Adrenal gland (tissue), 12 donors: ENCODE data around the gene UTP11. TPM values are rescaled to one million over a fixed set of nuclear protein-coding genes. Genes with fewer than 3 reads are reported as not detected.
"Not testable (repeated sequence)": the region's sequence is repeated elsewhere in the genome, so short reads cannot be mapped to it uniquely, and the experiment has no call there.

Experiments used
- DNase-seq, 7 donors: peaks; one replicate each; pipeline ENCODE4 v3.0.0-alpha.2; 2019 to 2020
- H3K27ac ChIP-seq, 5 donors: fragments of 200-600 bp; sonication (generic) in 4 of 5; 1 replicate in 3 of 5; 2 replicates in 2 of 5; pipeline versions ENCODE4 v1.5.1 to v1.8.0; 2016 to 2020; ENCODE audit warnings: mild to moderate bottlenecking in 1 of 5
- H3K27me3 ChIP-seq: fragments of 200-600 bp; 2 replicates; pipeline ENCODE4 v1.8.0; 2021
- H3K36me3 ChIP-seq, 2 donors: fragments of 200-600 bp; replicated peaks in 1 of 2; 1 replicate in 1 of 2; 2 replicates in 1 of 2; pipeline versions ENCODE4 v1.5.1 to v1.8.0; 2018 to 2022
- H3K4me1 ChIP-seq, 2 donors: fragments of 200-600 bp; replicated peaks in 1 of 2; 1 replicate in 1 of 2; 2 replicates in 1 of 2; pipeline versions ENCODE4 v1.5.1 to v1.8.0; 2018 to 2021
- H3K4me3 ChIP-seq, 4 donors: fragments of 200-600 bp; sonication (generic) in 3 of 4; one replicate each; pipeline ENCODE4 v1.5.1; 2016 to 2018
- H3K9me3 ChIP-seq, 3 donors: fragments of 200-600 bp; sonication (generic) in 1 of 3; replicated peaks in 1 of 3; 1 replicate in 2 of 3; 2 replicates in 1 of 3; pipeline versions ENCODE4 v1.5.1 to v1.8.0; 2016 to 2021
- POLR2A ChIP-seq, 2 donors: fragments of 450-650 bp; IDR thresholded peaks; one replicate each; pipeline ENCODE4 v1.6.1; 2017; ENCODE audit warnings: antibody characterized with exemption in 2 of 2, mild to moderate bottlenecking in 2 of 2, moderate library complexity in 1 of 2
- WGBS, 4 donors: extraction: QIAGEN DNeasy Blood & Tissue Kit in 2 of 4; methylation state at CpG; one replicate each; pipeline versions ENCODE4 v1.1.5 to v1.1.7; 2013 to 2017; 5-methylcytosine and 5-hydroxymethylcytosine counted together
- intact Hi-C, 2 donors: fragments of 100-400 bp; cut with DNase I; formaldehyde crosslinking; loops; one replicate each; pipeline versions ENCODE4 v1.14.1 to v1.15.0; 2022 to 2023
- polyA plus RNA-seq, 3 donors: library from polyadenylated mRNA; stranded (reverse); fragments of 200-250 nt in 2 of 3; fragments of 350-450 nt in 1 of 3; fragmentation: Illumina TruSeq in 1 of 3; extraction: RNeasy Lipid Tissue Mini Kit (QIAGEN cat#74804) in 1 of 3; gene quantifications; one replicate each; pipeline ENCODE4 v1.2.3, GENCODE V29; 2013 to 2014
- total RNA-seq, 9 donors: library from RNA; depleted of rRNA in 4 of 9; stranded (reverse); fragments of >200 nt in 4 of 9; fragments of 120-200 nt in 1 of 9; fragmentation: NEBNext Ultra II Directional in 1 of 9; extraction: Animal tissue kit (Norgen Biotek cat#: 25700) in 1 of 9; gene quantifications; one replicate each; pipeline versions ENCODE4 v1.1.0 to v1.2.4, GENCODE V29; 2013 to 2023
- TF ChIP-seq, protein P1 (sequence below), 6 experiments: fragments of 450-650 bp in 4 of 6; fragments of 200-600 bp in 2 of 6; sonication (generic) in 1 of 6; IDR thresholded peaks; 1 replicate in 5 of 6; 2 replicates in 1 of 6; pipeline versions ENCODE4 v1.5.1 to v1.8.0; 2016 to 2021; ENCODE audit warnings: antibody characterized with exemption in 6 of 6, mild to moderate bottlenecking in 2 of 6, moderate library complexity in 1 of 6
- donor health status: healthy with polysubstance abuse.
- donor health status: Bipolar disorder and iron deficiency.
- donor health status: DM: yes; HTN: yes; CAD: no.
- donor health status: DM: no; HTN: no; CAD: no.
- donor health status: DM: no; HTN: no; CAD: no.
- donor health status: DM: yes; HTN: yes; CAD: no.

Gene UTP11
- total and polyA plus RNA-seq, 12 donors, result 16.0 to 133 (median 37.4) TPM

DNA sequence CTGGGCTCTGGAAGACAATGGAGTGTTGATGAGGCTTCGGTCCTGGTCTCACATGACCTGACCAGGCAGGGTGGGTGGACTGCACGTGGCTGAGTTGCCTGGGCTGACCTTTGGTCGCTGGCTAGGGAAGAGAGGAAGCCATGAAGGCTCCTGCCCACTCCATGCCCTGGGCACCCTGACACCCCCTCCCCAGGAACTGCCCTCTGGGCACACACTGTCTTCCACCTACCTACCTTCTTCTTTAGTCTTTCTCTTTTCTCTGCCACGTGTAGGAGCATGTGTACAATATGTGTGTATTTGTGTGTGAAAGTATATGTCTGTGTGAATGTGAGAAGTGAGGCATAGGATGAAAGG is 19.0 kb downstream of the UTP11 start:
- DNase-seq, result peak in 4 of 7 donors; percentile 29 to 37 (median 32)
- Histone ChIP-seq H3K27ac (peak overlapping the region; percentile 51 to 96 (median 89)), H3K4me1 (peaks cover 32 to 38% of the 10 kb centered on the region in 2 donors), H3K4me3 (no peak overlapping the region), H3K27me3 (no peaks in the 10 kb centered on the region), H3K9me3 (no peaks in the 10 kb centered on the region), H3K36me3 (no peaks in the 10 kb centered on the region)
- intact Hi-C loops, result no loop called here
- no peak for TF ChIP-seq POLR2A (IDR thresholded peaks at IDR 0.05)
- TF ChIP-seq, protein P1, sequence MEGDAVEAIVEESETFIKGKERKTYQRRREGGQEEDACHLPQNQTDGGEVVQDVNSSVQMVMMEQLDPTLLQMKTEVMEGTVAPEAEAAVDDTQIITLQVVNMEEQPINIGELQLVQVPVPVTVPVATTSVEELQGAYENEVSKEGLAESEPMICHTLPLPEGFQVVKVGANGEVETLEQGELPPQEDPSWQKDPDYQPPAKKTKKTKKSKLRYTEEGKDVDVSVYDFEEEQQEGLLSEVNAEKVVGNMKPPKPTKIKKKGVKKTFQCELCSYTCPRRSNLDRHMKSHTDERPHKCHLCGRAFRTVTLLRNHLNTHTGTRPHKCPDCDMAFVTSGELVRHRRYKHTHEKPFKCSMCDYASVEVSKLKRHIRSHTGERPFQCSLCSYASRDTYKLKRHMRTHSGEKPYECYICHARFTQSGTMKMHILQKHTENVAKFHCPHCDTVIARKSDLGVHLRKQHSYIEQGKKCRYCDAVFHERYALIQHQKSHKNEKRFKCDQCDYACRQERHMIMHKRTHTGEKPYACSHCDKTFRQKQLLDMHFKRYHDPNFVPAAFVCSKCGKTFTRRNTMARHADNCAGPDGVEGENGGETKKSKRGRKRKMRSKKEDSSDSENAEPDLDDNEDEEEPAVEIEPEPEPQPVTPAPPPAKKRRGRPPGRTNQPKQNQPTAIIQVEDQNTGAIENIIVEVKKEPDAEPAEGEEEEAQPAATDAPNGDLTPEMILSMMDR (IDR thresholded peaks at IDR 0.05), result no peak
- 47 to 56% (median 54%) methylated on average over 3 to 4 of the region's 4 CpGs for WGBS, 4 donors

DNA sequence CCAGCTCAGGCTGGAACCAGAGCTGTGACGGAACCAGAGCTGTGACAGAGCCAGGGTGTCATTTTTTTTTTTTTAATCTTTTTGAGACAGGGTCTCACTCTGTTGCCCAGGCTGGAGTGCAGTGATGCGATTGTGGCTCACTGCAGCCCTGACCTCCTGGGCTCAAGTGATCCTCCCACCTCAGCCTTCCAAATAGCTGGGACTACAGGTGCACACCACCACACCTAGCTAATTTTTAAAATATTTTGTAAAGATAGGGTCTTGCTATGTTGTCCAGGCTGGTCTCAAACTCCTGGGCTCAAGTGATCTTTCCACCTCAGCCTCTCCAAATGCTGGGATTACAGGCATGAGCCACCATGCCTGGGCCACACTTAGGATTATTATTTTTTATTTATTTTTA is 20.5 kb downstream of the UTP11 start:
- DNase-seq, H3K27ac ChIP-seq, H3K27me3 ChIP-seq, H3K36me3 ChIP-seq, H3K4me3 ChIP-seq, H3K9me3 ChIP-seq, intact Hi-C loops: not testable (repeated sequence)
- H3K4me1 ChIP-seq, result peaks cover 29 to 40% of the 10 kb centered on the region in 2 donors
- WGBS, 4 donors, result 88 to 100% (median 92%) methylated on average over 2 of the region's 2 CpGs

DNA sequence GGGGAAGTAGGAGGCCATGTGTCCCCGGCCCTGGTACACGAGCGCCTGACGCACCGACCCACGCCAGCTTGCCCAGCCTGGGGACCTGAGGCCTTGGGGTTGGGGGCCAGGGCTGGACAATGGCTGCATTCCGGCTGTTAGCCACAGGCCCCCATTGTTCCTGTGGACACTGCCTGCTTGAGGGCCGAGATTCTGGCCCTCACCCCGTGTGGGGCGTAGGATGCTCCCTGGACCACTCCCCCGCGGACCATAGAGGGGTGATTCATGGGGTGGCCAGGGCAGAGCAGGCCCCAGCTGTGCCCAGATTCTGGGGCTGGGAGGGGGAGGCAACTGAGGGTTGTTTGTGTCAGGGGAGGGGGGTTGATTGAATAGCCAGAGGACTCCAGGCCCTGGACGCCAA is 22.3 kb downstream of the UTP11 start:
- H3K27me3 ChIP-seq, result no peaks in the 10 kb centered on the region
- H3K9me3 ChIP-seq, result no peaks in the 10 kb centered on the region
- TF ChIP-seq POLR2A (IDR thresholded peaks at IDR 0.05), result no peak
- TF ChIP-seq, protein P1 (IDR thresholded peaks at IDR 0.05), result no peak
- H3K36me3 ChIP-seq, result no peaks in the 10 kb centered on the region
- intact Hi-C loops, result no loop called here
- no peak for DNase-seq
- H3K27ac ChIP-seq, result no peak overlapping the region
- no peak overlapping the region for H3K4me3 ChIP-seq
- H3K4me1 ChIP-seq, result peaks cover 19 to 26% of the 10 kb centered on the region in 2 donors
- WGBS, 4 donors, result 90 to 98% (median 93%) methylated on average over 7 to 13 of the region's 13 CpGs

DNA sequence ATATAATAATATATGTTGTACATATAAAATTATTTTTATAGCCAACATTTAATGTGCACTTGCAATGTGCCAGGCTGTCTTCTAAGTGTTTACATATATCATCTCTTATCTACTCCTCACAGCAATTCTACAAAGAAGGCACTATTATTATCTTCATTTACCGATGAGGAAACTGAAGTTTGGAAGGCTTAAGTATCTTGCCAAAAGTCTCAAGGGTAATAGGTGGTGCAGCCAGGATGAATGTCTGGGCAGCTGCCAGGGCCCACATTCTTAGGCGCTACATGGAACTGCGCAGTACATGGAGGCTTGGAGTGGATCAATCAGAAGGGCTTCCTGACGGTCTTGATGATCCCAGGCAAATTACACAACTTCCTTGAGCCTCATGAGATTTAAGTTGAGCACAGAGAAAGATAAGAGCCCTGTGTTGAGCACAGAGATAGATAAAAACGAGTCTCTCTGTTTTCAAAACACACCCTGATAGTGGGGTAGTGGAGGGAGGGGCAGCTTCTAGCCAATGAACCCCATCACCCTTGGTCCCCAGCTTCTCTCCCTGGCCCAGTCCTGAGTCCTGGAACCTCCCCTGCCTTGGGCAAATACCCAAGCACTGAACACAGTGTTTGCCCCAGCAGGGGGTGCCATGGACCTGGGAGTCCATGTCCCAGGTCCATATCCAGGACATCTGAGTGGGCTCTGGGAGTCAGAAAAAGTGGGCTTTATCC is 24.8 kb downstream of the UTP11 start:
- H3K9me3 ChIP-seq, result no peaks in the 10 kb centered on the region
- no peak overlapping the region for H3K27ac ChIP-seq
- TF ChIP-seq, protein P1 (IDR thresholded peaks at IDR 0.05), result peak in 2 of 6 experiments; percentile 18 to 32
- no peak for TF ChIP-seq POLR2A (IDR thresholded peaks at IDR 0.05)
- no peaks in the 10 kb centered on the region for H3K36me3 ChIP-seq
- peak in 1 of 7 donors; percentile 48 for DNase-seq
- 35 to 52% (median 39%) methylated on average over 5 of the region's 5 CpGs for WGBS, 4 donors
- peaks cover 0 to 6% of the 10 kb centered on the region in 2 donors for H3K4me1 ChIP-seq
- intact Hi-C loops, result no loop called here
- H3K4me3 ChIP-seq, result no peak overlapping the region
- H3K27me3 ChIP-seq, result no peaks in the 10 kb centered on the region

DNA sequence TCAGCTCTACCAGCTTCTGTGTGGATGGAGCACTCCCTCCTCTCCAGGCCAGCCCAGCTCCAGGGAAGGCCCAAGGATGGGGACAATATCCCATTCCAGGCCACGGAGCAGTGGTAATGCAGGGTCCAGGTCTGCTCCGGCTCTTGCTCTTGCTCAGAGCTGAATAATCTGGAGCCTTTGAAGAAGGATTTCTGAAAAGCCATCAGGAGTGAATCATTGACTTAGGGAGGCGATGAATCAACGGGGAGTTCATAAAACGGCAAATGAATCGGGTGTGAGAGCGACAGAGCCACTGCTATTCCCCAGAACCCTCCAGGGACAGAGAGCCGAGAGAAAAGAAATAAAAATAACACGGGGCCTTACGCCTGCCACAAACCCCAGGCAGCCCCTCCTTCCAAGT is 26.3 kb downstream of the UTP11 start:
- H3K27me3 ChIP-seq, result no peaks in the 10 kb centered on the region
- TF ChIP-seq, protein P1 (IDR thresholded peaks at IDR 0.05), result no peak
- no peak for TF ChIP-seq POLR2A (IDR thresholded peaks at IDR 0.05)
- WGBS, 4 donors, result 55 to 74% (median 61%) methylated on average over 8 to 10 of the region's 10 CpGs
- no peaks in the 10 kb centered on the region for H3K36me3 ChIP-seq
- H3K4me1 ChIP-seq, result peaks cover 0 to 7% of the 10 kb centered on the region in 2 donors
- no peaks in the 10 kb centered on the region for H3K9me3 ChIP-seq
- H3K4me3 ChIP-seq, result no peak overlapping the region
- intact Hi-C loops, result no loop called here
- DNase-seq, result peak in 1 of 7 donors; percentile 37
- H3K27ac ChIP-seq, result peak overlapping the region in 2 of 5 donors; percentile 47 to 55
